Loucy (cell line): ENCODE measurements around the gene DEFB126.

Source experiments
- H2AFZ ChIP-seq: fragments of 200-600 bp; sonication (generic); 2 replicates; pipeline ENCODE4 v1.6.0; 2016; ENCODE audit warnings: antibody characterized with exemption, mild to moderate bottlenecking, low read length, moderate library complexity
- H3F3A ChIP-seq: fragments of 200-600 bp; 2 replicates; pipeline ENCODE4 v1.6.0; 2016; ENCODE audit warnings: antibody characterized with exemption, low read depth, mild to moderate bottlenecking
- H3K27me3 ChIP-seq: fragments of 200-600 bp; sonication (generic); 2 replicates; pipeline ENCODE4 v1.6.1; 2014; ENCODE audit warnings: low read length, mild to moderate bottlenecking; ENCODE audit not compliant: insufficient read depth, poor library complexity, severe bottlenecking
- H3K36me3 ChIP-seq: fragments of 200-600 bp; sonication (generic); 2 replicates; pipeline ENCODE4 v1.6.1; 2016; ENCODE audit warnings: low read length; ENCODE audit not compliant: insufficient read depth
- H3K4me1 ChIP-seq: fragments of 200-600 bp; sonication (generic); 2 replicates; pipeline ENCODE4 v1.5.1; 2014; ENCODE audit warnings: low read length, mild to moderate bottlenecking; ENCODE audit not compliant: insufficient read depth, poor library complexity, severe bottlenecking
- H3K4me2 ChIP-seq: fragments of 200-600 bp; sonication (generic); 2 replicates; pipeline ENCODE4 v1.6.0; 2014; ENCODE audit warnings: antibody characterized with exemption, low read length, low read depth, mild to moderate bottlenecking; ENCODE audit not compliant: poor library complexity, severe bottlenecking
- H3K4me3 ChIP-seq: fragments of 200-600 bp; sonication (generic); 2 replicates; pipeline ENCODE4 v1.5.1; 2014; ENCODE audit warnings: low read length, mild to moderate bottlenecking, mixed read lengths; ENCODE audit not compliant: poor library complexity, severe bottlenecking
- H3K79me2 ChIP-seq: fragments of 200-600 bp; sonication (generic); 2 replicates; pipeline ENCODE4 v1.6.1; 2014; ENCODE audit warnings: low read length; ENCODE audit not compliant: insufficient read depth
- H3K9ac ChIP-seq: fragments of 200-600 bp; sonication (generic); 2 replicates; pipeline ENCODE4 v1.6.0; 2014; ENCODE audit warnings: mild to moderate bottlenecking, low read depth, low read length, moderate library complexity; ENCODE audit not compliant: poor library complexity, severe bottlenecking
- H3K9me2 ChIP-seq: fragments of 200-600 bp; sonication (generic); replicated peaks from 2 replicates; pipeline ENCODE4 v1.6.1; 2016; ENCODE audit warnings: low read depth, low read length, mixed read lengths
- H3K9me3 ChIP-seq: fragments of 200-600 bp; sonication (generic); 2 replicates; pipeline ENCODE4 v1.6.1; 2014; ENCODE audit warnings: mild to moderate bottlenecking, antibody characterized with exemption, low read length, low read depth; ENCODE audit not compliant: insufficient read depth
- H4K20me1 ChIP-seq: fragments of 200-600 bp; sonication (generic); 2 replicates; pipeline ENCODE4 v1.6.0; 2014; ENCODE audit warnings: antibody characterized with exemption, low read length, mild to moderate bottlenecking; ENCODE audit not compliant: insufficient read depth, poor library complexity, severe bottlenecking
- CTCF ChIP-seq: fragments of 200-600 bp; sonication (generic); conservative IDR thresholded peaks from 2 replicates; pipeline ENCODE4 v1.5.1; 2014; ENCODE audit warnings: mild to moderate bottlenecking, antibody characterized with exemption, low read length
- EZH2phosphoT487 ChIP-seq: fragments of 200-600 bp; IDR thresholded peaks from 2 replicates; pipeline ENCODE4 v1.6.1; 2018; ENCODE audit warnings: antibody characterized with exemption, mild to moderate bottlenecking, moderate library complexity, borderline replicate concordance

DEFB126 gene

DNA sequence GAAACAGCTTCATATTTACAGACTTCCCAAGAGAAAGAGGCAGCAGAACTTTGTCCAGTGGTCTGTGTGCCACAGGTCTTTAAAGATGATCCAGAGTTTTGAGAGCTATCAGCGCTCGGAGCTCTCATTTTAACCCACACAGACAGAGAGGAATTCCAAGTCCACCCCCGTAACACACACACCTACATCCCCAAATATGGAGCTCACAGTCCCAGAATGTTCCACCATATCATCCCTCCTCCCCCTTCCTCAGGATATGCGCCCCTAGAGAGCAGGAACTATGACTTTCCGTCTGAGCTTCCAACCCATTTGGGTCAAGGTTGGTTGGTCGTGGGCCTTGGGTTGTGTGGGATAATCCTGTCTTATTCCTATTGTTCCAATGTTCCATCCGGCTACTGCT, 47.2 kb downstream of the DEFB126 start, which contains the start of gene DEFB128:
Gene DEFB128, minus strand, starts transcription at position 101 of the 400 bp plus-strand sequence. Its CDS starts 88 bp downstream, at position 13.
- no peaks in the 10 kb centered on the region for H3K27me3 ChIP-seq
- no peaks in the 10 kb centered on the region for H3K36me3 ChIP-seq
- H3K9ac ChIP-seq: no peak within 1 kb of the TSS
- no peaks in the 10 kb centered on the region for H3K9me2 ChIP-seq
- TF ChIP-seq EZH2phosphoT487 (no peak), CTCF (no peak)
- no peak within 1 kb of the TSS for H3K4me2 ChIP-seq
- H3K79me2 ChIP-seq: no peaks in the 10 kb centered on the region
- no peaks in the 10 kb centered on the region for H4K20me1 ChIP-seq
- H3K4me1 ChIP-seq: no peaks in the 10 kb centered on the region
- no peaks in the 10 kb centered on the region for H3F3A ChIP-seq
- H2AFZ ChIP-seq: no peak within 1 kb of the TSS
- no peak within 1 kb of the TSS for H3K4me3 ChIP-seq
- H3K9me3 ChIP-seq: peaks cover 12% of the 10 kb centered on the region; the same call in 1 of the 2 replicates
